GM18499 (cell line): Measurements from ENCODE around the gene PADI2.

Source experiments
- ATAC-seq: cut with Tn5 transposase; IDR thresholded peaks from one replicate; pipeline ENCODE4 v1.9.1; 2021; ENCODE audit warnings: moderate number of reproducible peaks; ENCODE audit not compliant: insufficient read depth, unreplicated experiment

PADI2 gene

GRCh38 chr1:17031436-17031835, 87.8 kb downstream of the PADI2 start:
- ATAC-seq, result no peak

- no peak for ATAC-seq
Measured at GRCh38 chr1:17030206-17030605, 89.0 kb downstream of the PADI2 start.

GRCh38 chr1:17028662-17029188, 90.5 kb downstream of the PADI2 start:
- no peak for ATAC-seq

GRCh38 chr1:17027900-17028299, 91.4 kb downstream of the PADI2 start:
- ATAC-seq, result no peak

- ATAC-seq, result no peak
Measured at GRCh38 chr1:17027403-17027802, 91.8 kb downstream of the PADI2 start.

GRCh38 chr1:17024721-17025120, 94.5 kb downstream of the PADI2 start:
- no peak for ATAC-seq

GRCh38 chr1:17023573-17023972, 95.7 kb downstream of the PADI2 start:
- ATAC-seq, result no peak

- no peak for ATAC-seq
Measured at GRCh38 chr1:17023102-17023501, 96.1 kb downstream of the PADI2 start.

- ATAC-seq, result no peak
Measured at GRCh38 chr1:17021896-17022295, 97.4 kb downstream of the PADI2 start.

- no peak for ATAC-seq
Measured at GRCh38 chr1:17020502-17020901, 98.7 kb downstream of the PADI2 start.

- ATAC-seq, result no peak
Measured at GRCh38 chr1:17018849-17019248, 100.4 kb downstream of the PADI2 start.

GRCh38 chr1:17017435-17017834, 101.8 kb downstream of the PADI2 start:
- no peak for ATAC-seq
